HL-60 (cell line): ENCODE results near the gene TPPP2.
"Not testable (repeated sequence)": the region's sequence is repeated elsewhere in the genome, so short reads cannot be mapped to it uniquely, and the experiment has no call there.

Experiments
- DNase-seq, 2 experiments: peaks; one replicate each; pipeline ENCODE4 v3.0.0-alpha.2; 2010 to 2020; ENCODE audit warnings: low read depth in 1 of 2, low spot score in 1 of 2
- H3K27ac ChIP-seq: fragments of 250-450 bp; sonication (Bioruptor Pico); replicated peaks from 2 replicates; pipeline ENCODE4 v1.5.1; 2020; ENCODE audit warnings: mild to moderate bottlenecking, moderate library complexity
- H3K27me3 ChIP-seq: fragments of 250-450 bp; sonication (Bioruptor Pico); 2 replicates; pipeline ENCODE4 v1.5.1; 2021; ENCODE audit warnings: mild to moderate bottlenecking, moderate library complexity; ENCODE audit not compliant: insufficient read depth, poor library complexity, severe bottlenecking
- H3K4me3 ChIP-seq: replicated peaks from 2 replicates; pipeline ENCODE4 v1.5.1; 2011; ENCODE audit warnings: mild to moderate bottlenecking, control low read depth, low read length; ENCODE audit not compliant: insufficient read depth
- CTCF ChIP-seq: IDR thresholded peaks from one replicate; pipeline ENCODE4 v1.5.1; 2011; ENCODE audit warnings: low read length, control low read depth, inconsistent platforms; ENCODE audit not compliant: insufficient read depth
- GABPA ChIP-seq: IDR thresholded peaks from 2 replicates; pipeline ENCODE4 v1.6.1; 2012; ENCODE audit warnings: low read depth
- POLR2AphosphoS5 ChIP-seq: IDR thresholded peaks from 2 replicates; pipeline ENCODE4 v1.6.1; 2012; ENCODE audit warnings: low read depth
- REST ChIP-seq: IDR thresholded peaks from 2 replicates; pipeline ENCODE4 v1.6.1; 2012; ENCODE audit warnings: low read depth; ENCODE audit not compliant: insufficient replicate concordance
- SPI1 ChIP-seq: IDR thresholded peaks from 2 replicates; pipeline ENCODE4 v1.6.1; 2012; ENCODE audit warnings: low read depth, mild to moderate bottlenecking, borderline replicate concordance

The TPPP2 gene

GRCh38 chr14:21038441-21039422, 8.7 kb downstream of the TPPP2 start:
- Histone ChIP-seq H3K27ac (no peak overlapping the region), H3K27me3 (no peaks in the 10 kb centered on the region), H3K4me3 (no peak overlapping the region)
- no peak for DNase-seq
- TF ChIP-seq SPI1 (no peak), GABPA (no peak), REST (no peak), POLR2AphosphoS5 (no peak)

GRCh38 chr14:21039585-21040369, 9.8 kb downstream of the TPPP2 start:
- H3K27ac ChIP-seq, result no peak overlapping the region
- no peaks in the 10 kb centered on the region for H3K27me3 ChIP-seq
- TF ChIP-seq POLR2AphosphoS5 (no peak), CTCF (peak; percentile 68)
- peak in 1 of 2 experiments; percentile 53 for DNase-seq
- H3K4me3 ChIP-seq, result no peak overlapping the region

- DNase-seq, result no peak
- Histone ChIP-seq H3K27me3 (no peaks in the 10 kb centered on the region), H3K27ac (no peak overlapping the region), H3K4me3 (no peak overlapping the region)
- TF ChIP-seq GABPA, result no peak
- no peak for TF ChIP-seq POLR2AphosphoS5
- TF ChIP-seq SPI1, result no peak
- no peak for TF ChIP-seq REST
- no peak for TF ChIP-seq CTCF
Measured at GRCh38 chr14:21040370-21040925, 10.4 kb downstream of the TPPP2 start.

- H3K27ac ChIP-seq, result not testable (repeated sequence)
Measured at GRCh38 chr14:21040941-21041340, 10.9 kb downstream of the TPPP2 start.

More at GRCh38 chr14:21040941-21041340, 10.9 kb downstream of the TPPP2 start:
- H3K27me3 ChIP-seq, DNase-seq, H3K4me3 ChIP-seq: not testable (repeated sequence)
